HG03159 (cell line): Measurements from ENCODE around the gene KIAA1549.

ENCODE experiments used
- ATAC-seq: cut with Tn5 transposase; IDR thresholded peaks from one replicate; pipeline ENCODE4 v1.9.1; 2021; ENCODE audit warnings: mild to moderate bottlenecking, moderate library complexity; ENCODE audit not compliant: unreplicated experiment

The KIAA1549 gene

GRCh38 chr7:138861051-138861450 lies 120.1 kb downstream of the KIAA1549 start:
- no peak for ATAC-seq

DNA sequence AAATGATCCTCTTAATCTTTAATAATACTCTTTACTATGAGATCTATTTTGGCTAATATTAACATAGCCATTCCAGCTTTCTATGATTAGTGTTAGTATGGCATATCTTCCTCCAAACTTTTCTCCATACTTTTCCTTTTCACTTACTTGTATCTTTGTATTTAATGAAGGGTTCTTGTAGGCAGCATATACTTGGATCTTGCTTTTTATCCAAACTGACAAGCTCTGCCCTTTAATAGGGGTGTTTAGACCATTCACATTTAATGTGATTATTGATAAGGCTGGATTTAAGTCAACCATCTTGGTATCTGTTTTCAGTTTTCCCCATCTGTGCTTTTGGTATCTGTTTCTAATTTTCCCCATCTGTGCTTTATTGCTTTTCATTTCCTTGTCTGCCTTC lies 123.5 kb downstream of the KIAA1549 start:
- no peak for ATAC-seq

DNA sequence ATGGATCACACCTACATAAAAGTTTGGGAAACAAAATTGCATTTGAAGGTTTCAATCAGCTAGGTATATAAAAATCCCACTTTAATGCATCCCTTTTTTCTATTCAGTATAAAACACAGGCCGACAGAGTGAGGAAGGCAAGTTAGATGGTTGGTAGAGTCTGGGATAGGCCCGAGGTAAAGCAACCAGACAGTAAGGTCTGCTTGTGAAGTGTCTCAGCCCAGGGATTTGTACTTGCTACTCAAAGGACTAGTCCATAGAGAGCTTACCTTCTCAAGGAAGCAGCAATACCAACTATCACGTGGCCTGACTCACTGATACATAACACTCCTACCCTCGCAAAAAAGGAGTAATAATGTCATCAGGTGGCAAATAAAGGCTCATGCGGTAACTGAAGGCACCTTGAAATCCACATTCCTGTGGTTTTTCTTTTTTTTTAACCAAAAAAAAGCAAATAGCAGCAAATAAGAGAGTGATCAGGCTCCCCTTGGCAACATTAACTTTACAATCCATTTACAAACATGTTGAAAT lies 127.0 kb downstream of the KIAA1549 start:
- no peak for ATAC-seq

- no peak for ATAC-seq
Observed at GRCh38 chr7:138853448-138853847, 127.7 kb downstream of the KIAA1549 start.

DNA sequence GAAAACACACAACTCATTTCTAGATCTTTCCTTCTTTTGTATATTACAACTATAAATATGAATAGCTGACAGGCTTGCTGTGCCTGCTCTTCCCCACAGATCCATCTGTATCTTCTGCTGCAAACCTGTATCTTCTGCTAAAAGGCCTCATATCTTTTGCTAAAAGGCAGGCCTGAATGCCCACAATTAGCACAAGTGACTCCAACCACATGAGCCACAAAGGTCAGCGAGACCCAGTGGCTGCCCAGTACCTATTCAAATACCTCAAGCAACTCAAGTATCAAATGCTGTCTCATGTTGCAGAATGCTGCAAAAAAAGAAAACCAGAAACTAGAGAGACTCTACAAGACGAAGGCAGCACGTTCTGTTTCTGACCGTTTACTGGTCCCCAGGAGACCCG lies 128.7 kb downstream of the KIAA1549 start:
- no peak for ATAC-seq

DNA sequence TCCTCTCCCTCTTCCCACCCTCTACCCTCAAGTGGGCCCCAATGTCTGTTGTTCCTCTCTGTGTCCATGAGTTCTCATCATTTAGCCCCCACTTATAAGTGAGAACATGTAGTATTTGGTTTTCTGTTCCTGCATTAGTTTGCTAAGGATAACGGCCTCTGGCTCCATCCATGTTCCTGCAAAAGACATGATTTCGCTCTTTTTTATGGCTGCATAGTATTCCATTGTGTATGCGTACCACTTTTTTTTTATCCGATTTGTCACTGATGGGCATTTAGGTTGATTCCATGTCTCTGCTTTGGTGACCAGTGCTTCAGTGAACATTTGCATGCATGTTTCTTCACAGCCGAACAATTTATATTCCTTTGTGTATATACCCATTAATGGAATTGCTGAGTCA lies 131.5 kb downstream of the KIAA1549 start:
- no peak for ATAC-seq

DNA sequence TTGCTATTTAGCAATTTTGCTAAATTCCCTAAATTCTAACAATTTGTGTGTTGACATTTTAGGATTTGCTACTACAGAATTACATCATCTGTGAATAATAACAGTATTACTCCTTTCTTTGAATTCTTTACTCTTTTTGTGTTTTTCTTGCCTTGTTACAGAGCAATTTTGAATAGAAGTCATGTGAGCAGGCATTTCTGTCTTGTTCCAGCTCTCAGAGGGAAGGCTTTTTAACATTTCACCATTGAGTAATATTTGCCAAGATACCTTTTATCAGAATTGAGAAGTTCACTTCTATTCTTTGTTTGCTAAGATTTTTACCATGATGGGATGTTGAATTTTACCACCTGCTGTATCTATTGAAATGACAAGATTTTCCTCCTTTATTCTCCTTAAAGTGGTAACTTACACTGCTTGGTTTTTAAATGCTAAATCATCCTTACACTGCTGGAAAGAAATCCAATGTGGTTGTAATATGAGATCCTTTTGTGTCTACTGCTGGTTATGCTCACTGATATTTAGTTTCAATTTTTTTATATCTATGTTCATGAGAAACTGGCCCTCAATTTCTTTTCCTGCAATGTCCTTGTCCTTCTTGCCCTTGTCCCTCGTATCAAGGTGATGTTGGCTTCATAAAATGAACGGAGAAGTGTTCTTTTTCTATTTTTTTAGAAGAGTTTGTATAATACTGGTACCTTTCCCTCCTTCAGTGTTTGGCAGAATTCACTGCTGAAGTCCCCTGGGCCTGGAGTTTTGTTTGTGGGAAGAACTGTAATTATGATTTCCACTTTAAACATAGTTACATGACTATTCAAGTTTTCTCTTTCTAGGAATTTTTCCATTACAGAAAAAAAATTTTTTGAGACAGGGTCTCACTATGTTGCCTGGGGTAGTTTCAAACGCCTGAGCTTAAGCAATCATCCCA lies 132.9 kb downstream of the KIAA1549 start:
- no peak for ATAC-seq

GRCh38 chr7:138845711-138846110 lies 135.5 kb downstream of the KIAA1549 start:
- ATAC-seq, result no peak

DNA sequence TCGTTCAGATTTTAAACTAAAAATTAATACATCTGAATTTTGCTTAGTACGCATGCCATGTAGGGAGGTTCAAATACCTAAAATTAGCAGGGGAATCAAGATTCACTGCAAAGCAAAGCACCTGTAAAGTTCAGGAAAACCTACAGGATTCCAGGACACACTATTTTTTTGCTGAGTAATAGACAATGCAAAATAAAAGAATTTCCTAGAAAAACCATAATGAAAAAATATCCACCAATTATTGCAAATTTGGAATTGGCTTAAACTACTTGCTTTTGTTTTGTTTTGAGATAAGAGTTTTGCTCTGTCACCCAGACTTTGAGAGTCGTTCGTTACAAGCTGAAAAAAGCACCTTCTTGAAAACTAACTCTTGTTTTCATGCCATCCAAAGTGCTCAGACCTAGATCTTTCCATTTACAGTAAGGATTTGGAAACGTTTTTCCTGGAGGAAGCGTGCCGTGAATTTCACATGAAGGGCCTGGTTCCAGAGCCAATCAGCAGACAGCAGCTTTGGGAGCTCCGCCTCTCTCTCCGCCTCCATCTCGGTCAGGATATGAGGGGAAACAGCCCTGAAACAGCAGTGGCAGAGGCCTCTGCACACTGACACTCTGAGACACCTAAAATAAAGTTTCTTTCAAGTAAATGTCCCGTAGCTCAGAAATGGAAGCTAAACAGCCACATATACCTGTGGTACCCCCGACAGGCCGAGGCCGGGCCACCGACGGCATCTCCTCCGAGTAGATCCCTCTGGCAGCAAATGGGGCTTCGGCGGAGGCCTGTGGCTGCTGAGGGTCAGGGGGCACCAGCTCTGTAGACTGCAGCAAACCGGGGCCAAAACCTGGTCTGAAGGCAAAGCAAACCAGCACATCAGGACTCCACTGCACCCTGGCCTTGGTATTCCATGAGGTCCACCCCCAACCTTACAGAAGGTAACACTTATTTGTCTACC lies 137.3 kb downstream of the KIAA1549 start:
- ATAC-seq, result no peak

DNA sequence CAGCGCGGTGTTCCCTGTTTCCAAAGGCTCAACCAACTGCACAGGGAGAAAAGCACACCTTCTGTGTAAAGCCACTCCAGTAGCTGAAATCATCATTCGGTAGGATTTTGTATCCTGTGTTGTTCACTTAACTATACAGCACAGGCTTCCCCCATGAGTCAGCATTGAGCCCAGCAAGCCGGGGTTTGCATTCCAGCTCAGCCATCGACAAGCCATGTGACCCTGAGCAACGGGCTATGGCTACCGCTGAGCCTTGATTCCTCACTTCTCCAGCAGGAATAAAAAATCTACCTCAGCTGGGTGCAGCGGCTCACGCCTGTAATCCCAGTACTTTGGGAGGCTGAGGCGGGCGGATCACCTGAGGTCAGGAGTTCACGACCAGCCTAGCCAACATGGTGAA lies 139.1 kb downstream of the KIAA1549 start:
- no peak for ATAC-seq

DNA sequence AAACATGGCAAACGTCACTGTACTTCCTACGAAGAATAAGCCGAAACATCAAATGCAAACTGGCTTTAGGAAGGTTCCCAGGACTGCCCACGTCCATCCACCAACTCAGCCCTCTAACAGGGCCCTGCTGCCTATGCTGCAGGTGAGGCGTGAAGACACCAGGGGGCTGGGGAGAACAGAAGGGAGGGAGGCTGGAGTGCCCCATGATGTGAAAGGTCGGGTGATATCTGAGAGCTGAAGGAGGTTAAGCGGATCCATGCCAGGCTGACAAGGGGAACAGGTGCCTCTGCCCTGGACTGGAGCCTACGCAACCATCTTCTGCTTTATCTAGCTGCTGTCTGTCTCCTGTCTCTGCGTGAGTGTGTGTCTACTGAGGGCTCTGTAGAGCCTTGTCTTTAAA lies 143.0 kb downstream of the KIAA1549 start:
- ATAC-seq, result no peak

GRCh38 chr7:138837627-138838026 lies 143.6 kb downstream of the KIAA1549 start:
- no peak for ATAC-seq

GRCh38 chr7:138835087-138835486 lies 146.1 kb downstream of the KIAA1549 start:
- no peak for ATAC-seq

DNA sequence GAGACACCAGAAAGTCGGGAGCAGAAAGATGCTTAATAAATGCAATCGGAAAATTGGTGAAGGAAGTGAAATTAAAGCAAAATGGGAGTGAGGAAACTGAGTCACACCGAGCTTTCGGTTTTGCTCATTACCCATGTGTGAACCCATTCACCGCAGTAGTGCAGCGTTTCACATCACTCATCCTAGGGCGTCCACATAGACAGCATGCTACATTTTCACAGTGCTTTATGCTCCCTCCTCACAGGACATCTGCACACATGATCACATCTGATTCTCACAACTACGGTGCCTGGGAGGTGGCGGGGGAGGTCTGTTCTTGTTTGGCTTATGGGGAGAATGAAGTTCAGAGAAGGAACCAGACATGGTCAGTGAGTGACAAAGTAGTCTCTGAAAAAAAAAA lies 146.6 kb downstream of the KIAA1549 start:
- ATAC-seq, result no peak

GRCh38 chr7:138833596-138833995 lies 147.6 kb downstream of the KIAA1549 start:
- no peak for ATAC-seq

- ATAC-seq, result no peak
Observed at GRCh38 chr7:138832966-138833365, 148.2 kb downstream of the KIAA1549 start.

DNA sequence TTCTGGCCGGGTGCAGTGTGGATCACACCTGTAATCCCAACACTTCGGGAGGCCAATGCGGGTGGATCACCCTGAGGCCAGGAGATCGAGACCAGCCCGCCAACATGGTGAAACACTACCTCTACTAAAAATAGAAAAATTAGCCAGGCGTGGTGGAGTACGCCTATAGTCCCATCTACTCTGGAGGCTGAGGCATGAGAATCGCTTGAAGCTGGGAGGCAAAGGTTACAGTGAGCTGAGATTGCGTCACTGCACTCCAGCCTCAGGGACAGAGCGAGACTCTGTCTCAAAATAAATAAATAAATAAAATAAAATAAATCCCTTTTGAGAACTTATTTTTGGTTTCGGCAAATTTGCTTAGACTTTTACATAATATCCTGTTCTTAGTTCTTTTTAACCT lies 151.9 kb downstream of the KIAA1549 start:
- no peak for ATAC-seq

- ATAC-seq, result no peak
Observed at GRCh38 chr7:138828302-138828701, 152.9 kb downstream of the KIAA1549 start.

GRCh38 chr7:138825049-138825721 lies 156.0 kb downstream of the KIAA1549 start:
- no peak for ATAC-seq

- ATAC-seq, result no peak
Observed at GRCh38 chr7:138822867-138823535, 158.2 kb downstream of the KIAA1549 start.
